Measurements from ENCODE around the gene ANKRD34C. TPM values are rescaled to one million over a fixed set of nuclear protein-coding genes. Genes with fewer than 3 reads are reported as not detected.

ANKRD34C gene
- total RNA-seq, result not detected in 2 replicates

GRCh38 chr15:79282371-79283251, at the start of gene ANKRD34C:
Gene ANKRD34C, plus strand, starts transcription at chr15:79282722. Its CDS starts 10,563 bp downstream, at chr15:79293285.

GRCh38 chr15:79310985-79311900, 28.7 kb downstream of the ANKRD34C start, which contains the start of gene TMED3:
Gene TMED3, plus strand, starts transcription at chr15:79311112. Its CDS starts 138 bp downstream, at chr15:79311250.

Other genes starting within 250 kb of the ANKRD34C start
- gene RASGRF1, start 191.9 kb upstream of the ANKRD34C start, total RNA-seq, result not detected in 2 replicates
- gene TMED3, start 28.4 kb downstream of the ANKRD34C start, total RNA-seq, result 141 and 169 TPM in 2 replicates
- 0.30 and 0.97 TPM in 2 replicates for gene MINAR1, start 149.6 kb downstream of the ANKRD34C start, total RNA-seq

All from epithelial cell of umbilical artery (primary cell).